HG02798 (cell line): Measurements from ENCODE around the gene DAGLB.
"Not testable (repeated sequence)": the region's sequence is repeated elsewhere in the genome, so short reads cannot be mapped to it uniquely, and the experiment has no call there.

Experiments
- ATAC-seq: cut with Tn5 transposase; IDR thresholded peaks from one replicate; pipeline ENCODE4 v1.9.1; 2021; ENCODE audit warnings: mild to moderate bottlenecking; ENCODE audit not compliant: unreplicated experiment, poor library complexity

The DAGLB gene

GRCh38 chr7:6447581-6448199, at the start of gene DAGLB:
TSS of gene DAGLB (minus strand) at chr7:6447954. CDS start at chr7:6447842, 112 bp downstream.
- peak; percentile 90 for ATAC-seq

GRCh38 chr7:6497637-6497905, 49.8 kb upstream of the DAGLB start:
- no peak for ATAC-seq

- no peak for ATAC-seq
These were observed 49.3 kb upstream of the DAGLB start for GRCh38 chr7:6496842-6497636.

- ATAC-seq = no peak
These were observed 48.0 kb upstream of the DAGLB start for GRCh38 chr7:6495597-6496262.

- ATAC-seq = no peak
These were observed 46.6 kb upstream of the DAGLB start for GRCh38 chr7:6494365-6494764.

GRCh38 chr7:6491194-6491593, 43.4 kb upstream of the DAGLB start:
- no peak for ATAC-seq

GRCh38 chr7:6489612-6490011, 41.9 kb upstream of the DAGLB start:
- ATAC-seq = no peak

GRCh38 chr7:6487184-6487545, 39.4 kb upstream of the DAGLB start:
- ATAC-seq = no peak

GRCh38 chr7:6486438-6487183, 38.9 kb upstream of the DAGLB start:
- ATAC-seq = no peak

- no peak for ATAC-seq
These were observed 35.0 kb upstream of the DAGLB start for GRCh38 chr7:6482743-6483119.

- no peak for ATAC-seq
These were observed 34.6 kb upstream of the DAGLB start for GRCh38 chr7:6482307-6482706.

GRCh38 chr7:6481445-6481844, 33.7 kb upstream of the DAGLB start:
- no peak for ATAC-seq

GRCh38 chr7:6480323-6480660, 32.5 kb upstream of the DAGLB start:
- ATAC-seq = no peak

- ATAC-seq = no peak
These were observed 31.3 kb upstream of the DAGLB start for GRCh38 chr7:6479067-6479466.

GRCh38 chr7:6478186-6478585, 30.4 kb upstream of the DAGLB start:
- no peak for ATAC-seq

- ATAC-seq = no peak
These were observed 29.5 kb upstream of the DAGLB start for GRCh38 chr7:6477318-6477660.

- no peak for ATAC-seq
These were observed 29.0 kb upstream of the DAGLB start for GRCh38 chr7:6476596-6477317.

- ATAC-seq = no peak
These were observed 27.9 kb upstream of the DAGLB start for GRCh38 chr7:6475433-6476186.

GRCh38 chr7:6465862-6466261, 18.1 kb upstream of the DAGLB start:
- no peak for ATAC-seq

GRCh38 chr7:6463609-6464008, 15.9 kb upstream of the DAGLB start:
- ATAC-seq = not testable (repeated sequence)
